GM06990 (cell line): ENCODE results near the gene ZNF638.

Experiments used
- DNase-seq: peaks from one replicate; pipeline ENCODE4 v3.0.0-alpha.2; 2011; ENCODE audit not compliant: insufficient read length; ENCODE audit errors: extremely low read depth
- H3K27me3 ChIP-seq: replicated peaks from 2 replicates; pipeline ENCODE4 v1.6.0; 2011; ENCODE audit warnings: low read length; ENCODE audit not compliant: control insufficient read depth, insufficient read depth
- H3K36me3 ChIP-seq: 2 replicates; pipeline ENCODE4 v1.5.1; 2011; ENCODE audit warnings: low read length; ENCODE audit not compliant: control insufficient read depth, insufficient read depth
- H3K4me3 ChIP-seq: replicated peaks from 2 replicates; pipeline ENCODE4 v1.5.1; 2011; ENCODE audit warnings: low read depth, mild to moderate bottlenecking, control low read depth, low read length
- TF ChIP-seq, protein P1 (sequence below): IDR thresholded peaks from 2 replicates; pipeline ENCODE4 v1.5.1; 2011; ENCODE audit warnings: low read length, control low read depth, mild to moderate bottlenecking, inconsistent platforms; ENCODE audit not compliant: insufficient read depth, poor library complexity, severe bottlenecking

The ZNF638 gene

GRCh38 chr2:71285706-71286105 is 45.9 kb upstream of the ZNF638 start:
- TF ChIP-seq, protein P1, sequence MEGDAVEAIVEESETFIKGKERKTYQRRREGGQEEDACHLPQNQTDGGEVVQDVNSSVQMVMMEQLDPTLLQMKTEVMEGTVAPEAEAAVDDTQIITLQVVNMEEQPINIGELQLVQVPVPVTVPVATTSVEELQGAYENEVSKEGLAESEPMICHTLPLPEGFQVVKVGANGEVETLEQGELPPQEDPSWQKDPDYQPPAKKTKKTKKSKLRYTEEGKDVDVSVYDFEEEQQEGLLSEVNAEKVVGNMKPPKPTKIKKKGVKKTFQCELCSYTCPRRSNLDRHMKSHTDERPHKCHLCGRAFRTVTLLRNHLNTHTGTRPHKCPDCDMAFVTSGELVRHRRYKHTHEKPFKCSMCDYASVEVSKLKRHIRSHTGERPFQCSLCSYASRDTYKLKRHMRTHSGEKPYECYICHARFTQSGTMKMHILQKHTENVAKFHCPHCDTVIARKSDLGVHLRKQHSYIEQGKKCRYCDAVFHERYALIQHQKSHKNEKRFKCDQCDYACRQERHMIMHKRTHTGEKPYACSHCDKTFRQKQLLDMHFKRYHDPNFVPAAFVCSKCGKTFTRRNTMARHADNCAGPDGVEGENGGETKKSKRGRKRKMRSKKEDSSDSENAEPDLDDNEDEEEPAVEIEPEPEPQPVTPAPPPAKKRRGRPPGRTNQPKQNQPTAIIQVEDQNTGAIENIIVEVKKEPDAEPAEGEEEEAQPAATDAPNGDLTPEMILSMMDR: no peak
- H3K36me3 ChIP-seq: no peaks in the 10 kb centered on the region
- H3K27me3 ChIP-seq: no peaks in the 10 kb centered on the region
- H3K4me3 ChIP-seq: no peak overlapping the region
- DNase-seq: no peak

- no peak overlapping the region for H3K4me3 ChIP-seq
- DNase-seq: no peak
- H3K36me3 ChIP-seq: no peaks in the 10 kb centered on the region
- TF ChIP-seq, protein P1: no peak
- H3K27me3 ChIP-seq: no peaks in the 10 kb centered on the region
Observed at GRCh38 chr2:71291398-71291797, 40.2 kb upstream of the ZNF638 start.

DNA sequence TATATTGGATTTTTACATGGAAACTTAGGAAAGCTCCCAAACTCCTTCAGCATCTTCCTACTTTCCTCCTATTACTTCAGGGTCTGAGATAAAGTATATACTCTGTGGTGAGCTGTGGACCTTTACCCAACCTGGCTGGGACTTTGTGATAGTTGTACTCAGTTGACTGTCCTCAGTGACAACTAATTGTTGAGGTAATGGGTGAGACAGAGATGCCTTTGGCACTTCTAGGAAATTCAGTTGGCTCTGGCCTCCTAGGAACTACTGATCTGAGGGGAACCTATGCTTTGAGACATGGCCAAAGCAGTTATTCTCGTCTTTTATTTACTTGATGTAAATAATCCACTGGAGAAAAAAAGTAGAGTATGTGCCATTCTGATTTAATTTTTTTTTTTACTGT is 39.4 kb upstream of the ZNF638 start:
- no peaks in the 10 kb centered on the region for H3K36me3 ChIP-seq
- DNase-seq: no peak
- TF ChIP-seq, protein P1: no peak
- H3K4me3 ChIP-seq: no peak overlapping the region
- no peaks in the 10 kb centered on the region for H3K27me3 ChIP-seq

GRCh38 chr2:71298914-71299313 is 32.7 kb upstream of the ZNF638 start:
- Histone ChIP-seq H3K27me3 (no peaks in the 10 kb centered on the region), H3K36me3 (no peaks in the 10 kb centered on the region), H3K4me3 (no peak overlapping the region)
- DNase-seq: no peak
- TF ChIP-seq, protein P1: no peak

DNA sequence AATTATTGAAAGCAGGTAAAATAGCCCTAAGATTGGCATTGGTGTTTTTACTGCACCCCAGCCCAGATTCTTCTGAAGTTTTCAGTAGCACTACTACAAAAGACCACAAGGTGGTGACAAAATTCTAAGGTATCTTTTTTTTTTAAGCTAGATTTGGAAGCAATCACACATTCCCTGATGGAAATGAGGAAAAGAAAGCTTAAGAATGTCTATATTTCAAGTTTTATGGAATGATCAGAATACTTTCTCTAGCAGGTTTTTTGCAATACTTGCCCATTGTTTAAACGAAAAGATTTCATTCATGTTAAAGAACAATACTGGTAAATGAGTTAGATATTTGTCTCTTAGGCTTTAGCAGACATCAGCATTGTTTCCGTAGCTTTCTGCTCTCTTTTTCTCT is 32.1 kb upstream of the ZNF638 start:
- Histone ChIP-seq H3K4me3 (no peak overlapping the region), H3K27me3 (no peaks in the 10 kb centered on the region), H3K36me3 (no peaks in the 10 kb centered on the region)
- DNase-seq: no peak
- TF ChIP-seq, protein P1: peak; percentile 57

- H3K4me3 ChIP-seq: no peak overlapping the region
- DNase-seq: no peak
- no peaks in the 10 kb centered on the region for H3K27me3 ChIP-seq
- TF ChIP-seq, protein P1: no peak
- H3K36me3 ChIP-seq: no peaks in the 10 kb centered on the region
Observed at GRCh38 chr2:71303849-71304248, 27.7 kb upstream of the ZNF638 start.
